GM12891 (cell line): ENCODE data around the gene HS1BP3.

Experiments
- PAX5 ChIP-seq: IDR thresholded peaks from 2 replicates; pipeline ENCODE4 v1.6.1; 2011; ENCODE audit warnings: low read length, moderate library complexity, mild to moderate bottlenecking; ENCODE audit not compliant: insufficient read depth, severe bottlenecking
- POLR2A ChIP-seq: IDR thresholded peaks from 2 replicates; pipeline ENCODE4 v1.6.1; 2011; ENCODE audit warnings: low read depth, low read length, control low read depth
- POLR2AphosphoS5 ChIP-seq: IDR thresholded peaks from 2 replicates; pipeline ENCODE4 v1.6.1; 2011; ENCODE audit warnings: low read depth, low read length, control low read depth
- POU2F2 ChIP-seq: IDR thresholded peaks from 2 replicates; pipeline ENCODE4 v1.6.1; 2011; ENCODE audit warnings: low read depth, mild to moderate bottlenecking, control low read depth, low read length, moderate library complexity
- TAF1 ChIP-seq: IDR thresholded peaks from 2 replicates; pipeline ENCODE4 v1.6.1; 2011; ENCODE audit warnings: low read depth, low read length, control low read depth

DNA sequence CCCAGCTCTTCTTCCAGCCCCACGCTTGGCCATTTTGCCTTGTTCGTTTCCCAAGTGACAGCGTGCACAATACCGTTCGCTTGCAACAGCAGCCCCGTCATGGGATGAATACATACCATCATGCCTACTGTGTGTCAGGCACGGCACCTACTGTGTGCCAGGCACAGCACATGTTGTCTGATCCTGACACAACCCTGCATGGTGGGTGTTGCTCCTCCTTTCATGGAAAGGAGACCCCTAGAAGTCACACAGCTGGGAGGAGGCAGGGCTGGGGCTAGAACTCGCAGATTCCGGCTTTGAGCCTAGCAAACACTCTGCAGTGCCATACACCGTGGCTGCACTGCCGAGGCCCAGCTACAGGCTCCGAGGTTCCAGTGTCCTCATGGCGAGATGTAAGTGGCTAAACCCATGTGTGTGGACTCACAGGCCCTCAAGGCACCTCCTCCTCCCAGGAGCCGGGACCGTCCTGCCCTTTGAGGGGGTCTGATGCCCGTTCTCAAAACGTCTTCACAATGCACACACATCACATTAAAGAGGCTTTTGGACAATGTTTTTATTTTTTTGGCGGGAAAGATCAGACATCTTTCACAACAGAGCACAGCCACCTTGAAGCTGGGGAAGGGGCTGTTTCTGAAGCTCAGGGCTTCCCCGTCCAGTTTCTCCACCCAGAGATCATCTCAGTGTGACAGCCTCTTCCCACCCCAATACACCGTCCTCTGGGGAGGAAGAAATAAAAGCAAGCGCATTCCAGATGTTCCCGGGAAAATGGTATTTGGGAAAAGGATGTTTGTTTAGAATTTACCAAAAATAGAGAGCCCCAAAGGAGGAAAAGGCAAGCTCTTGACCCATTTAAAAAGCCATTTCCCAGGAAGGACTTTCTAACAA, 64.9 kb downstream of the HS1BP3 start:
- TF ChIP-seq POLR2AphosphoS5, result no peak
- TF ChIP-seq POLR2A, result no peak
- TF ChIP-seq TAF1, result no peak
- TF ChIP-seq PAX5, result no peak
- TF ChIP-seq POU2F2, result no peak
